SK-N-SH treated with all-trans-retinoic acid at 6 μM for 48 hours (cell line): Measurements from ENCODE around the gene PDF.

Source experiments
- ATAC-seq: fragments of 200-7000 bp; cut with Tn5 transposase; 3 replicates; pipeline ENCODE4 v1.9.1; 2020; ENCODE audit warnings: mild to moderate bottlenecking, moderate library complexity
- ARNTL ChIP-seq: fragments of 450-650 bp; formaldehyde crosslinking; IDR thresholded peaks from 2 replicates; pipeline ENCODE4 v1.5.0; 2020; ENCODE audit warnings: low read depth, mild to moderate bottlenecking, moderate library complexity, borderline replicate concordance
- BACH2 ChIP-seq: fragments of 250-450 bp; sonication (Bioruptor Pico); IDR thresholded peaks from 2 replicates; pipeline ENCODE4 v1.9.0; 2021; ENCODE audit warnings: mild to moderate bottlenecking, borderline replicate concordance
- ESRRG ChIP-seq: fragments of 250-450 bp; sonication (Bioruptor Pico); IDR thresholded peaks from 2 replicates; pipeline ENCODE4 v1.6.1; 2021; ENCODE audit warnings: mild to moderate bottlenecking
- GLIS3 ChIP-seq: fragments of 250-450 bp; sonication (Bioruptor Pico); IDR thresholded peaks from 2 replicates; pipeline ENCODE4 v1.5.0; 2020; ENCODE audit warnings: mild to moderate bottlenecking, moderate library complexity
- ISL1 ChIP-seq: fragments of 250-450 bp; sonication (Bioruptor Pico); IDR thresholded peaks from 2 replicates; pipeline ENCODE4 v2.1.2; 2022; ENCODE audit warnings: mild to moderate bottlenecking, moderate library complexity
- OSR1 ChIP-seq: fragments of 250-450 bp; sonication (Bioruptor Pico); IDR thresholded peaks from 2 replicates; pipeline ENCODE4 v1.8.0; 2022; ENCODE audit warnings: moderate library complexity, mild to moderate bottlenecking, inconsistent platforms
- PPARA ChIP-seq: fragments of 250-450 bp; sonication (Bioruptor Pico); IDR thresholded peaks from 2 replicates; pipeline ENCODE4 v1.5.0; 2020; ENCODE audit warnings: mild to moderate bottlenecking, borderline replicate concordance
- RARB ChIP-seq: fragments of 250-450 bp; sonication (Bioruptor Pico); IDR thresholded peaks from 2 replicates; pipeline ENCODE4 v1.8.0; 2021; ENCODE audit warnings: mild to moderate bottlenecking, moderate library complexity
- SNAI2 ChIP-seq: fragments of 250-450 bp; sonication (Bioruptor Pico); IDR thresholded peaks from 2 replicates; pipeline ENCODE4 v1.5.0; 2020; ENCODE audit warnings: mild to moderate bottlenecking, moderate library complexity
- ZFP30 ChIP-seq: fragments of 450-650 bp; formaldehyde crosslinking; IDR thresholded peaks from 2 replicates; pipeline ENCODE4 v1.5.0; 2022; ENCODE audit warnings: mild to moderate bottlenecking, moderate library complexity
- ZNF565 ChIP-seq: fragments of 450-650 bp; formaldehyde crosslinking; conservative IDR thresholded peaks from 2 replicates; pipeline ENCODE4 v1.5.0; 2020; ENCODE audit warnings: low read depth, mild to moderate bottlenecking, moderate library complexity
- ZNF70 ChIP-seq: fragments of 450-650 bp; formaldehyde crosslinking; IDR thresholded peaks from 2 replicates; pipeline ENCODE4 v1.5.0; 2020; ENCODE audit warnings: mild to moderate bottlenecking, moderate library complexity
- ZNF8 ChIP-seq: fragments of 450-650 bp; formaldehyde crosslinking; IDR thresholded peaks from 2 replicates; pipeline ENCODE4 v1.5.0; 2020; ENCODE audit warnings: mild to moderate bottlenecking, moderate library complexity
- TF ChIP-seq, protein P1 (sequence below): fragments of 250-450 bp; sonication (Bioruptor Pico); IDR thresholded peaks from 2 replicates; pipeline ENCODE4 v1.5.1; 2021; ENCODE audit warnings: mild to moderate bottlenecking, moderate library complexity
- TF ChIP-seq, protein P2 (sequence below): fragments of 250-450 bp; sonication (Bioruptor Pico); IDR thresholded peaks from 2 replicates; pipeline ENCODE4 v1.8.0; 2021; ENCODE audit warnings: low read depth, mild to moderate bottlenecking, moderate library complexity, borderline replicate concordance
- TF ChIP-seq, protein P3 (sequence below): fragments of 250-450 bp; sonication (Bioruptor Pico); IDR thresholded peaks from 2 replicates; pipeline ENCODE4 v1.5.1; 2020; ENCODE audit warnings: low read depth, mild to moderate bottlenecking, moderate library complexity
- TF ChIP-seq, protein P4 (sequence below): fragments of 250-450 bp; sonication (Bioruptor Pico); IDR thresholded peaks from 2 replicates; pipeline ENCODE4 v1.5.0; 2020; ENCODE audit warnings: mild to moderate bottlenecking, moderate library complexity
- TF ChIP-seq, protein P5 (sequence below): fragments of 250-450 bp; sonication (Bioruptor Pico); IDR thresholded peaks from 2 replicates; pipeline ENCODE4 v1.8.0; 2020; ENCODE audit warnings: mild to moderate bottlenecking, moderate library complexity, borderline replicate concordance

Gene PDF

DNA sequence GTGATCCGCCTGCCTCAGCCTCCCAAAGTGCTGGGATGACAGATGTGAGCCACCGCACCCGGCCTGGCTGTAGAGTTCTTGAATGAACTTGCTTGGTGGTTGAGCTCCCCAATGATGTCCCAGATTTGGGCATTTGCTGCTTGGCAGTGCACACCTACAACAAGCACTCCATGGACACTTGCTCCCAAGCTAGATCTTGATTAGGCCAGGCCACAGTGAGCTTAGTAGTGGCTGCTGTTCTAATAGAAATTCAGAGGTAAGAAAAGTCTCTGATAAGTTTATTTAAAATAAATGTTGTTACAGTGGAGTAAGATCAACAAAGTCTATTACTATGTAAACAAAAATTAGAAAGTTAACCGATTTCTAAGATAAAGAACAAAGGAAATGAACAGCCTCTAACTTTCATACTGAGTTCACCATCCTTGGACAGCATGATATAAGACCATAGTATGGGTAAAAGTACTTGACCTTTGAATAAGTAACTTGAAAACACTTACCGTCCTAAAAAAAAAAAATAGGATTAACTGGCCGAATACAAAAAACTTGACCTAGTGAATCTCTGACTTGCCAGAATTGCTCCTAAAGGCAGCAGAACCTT lies 20.2 kb upstream of the PDF start:
- ATAC-seq, result no peak
- TF ChIP-seq ISL1 (CRISPR knock-in tag), result no peak
- TF ChIP-seq SNAI2, result no peak
- no peak for TF ChIP-seq GLIS3
- TF ChIP-seq, protein P1, sequence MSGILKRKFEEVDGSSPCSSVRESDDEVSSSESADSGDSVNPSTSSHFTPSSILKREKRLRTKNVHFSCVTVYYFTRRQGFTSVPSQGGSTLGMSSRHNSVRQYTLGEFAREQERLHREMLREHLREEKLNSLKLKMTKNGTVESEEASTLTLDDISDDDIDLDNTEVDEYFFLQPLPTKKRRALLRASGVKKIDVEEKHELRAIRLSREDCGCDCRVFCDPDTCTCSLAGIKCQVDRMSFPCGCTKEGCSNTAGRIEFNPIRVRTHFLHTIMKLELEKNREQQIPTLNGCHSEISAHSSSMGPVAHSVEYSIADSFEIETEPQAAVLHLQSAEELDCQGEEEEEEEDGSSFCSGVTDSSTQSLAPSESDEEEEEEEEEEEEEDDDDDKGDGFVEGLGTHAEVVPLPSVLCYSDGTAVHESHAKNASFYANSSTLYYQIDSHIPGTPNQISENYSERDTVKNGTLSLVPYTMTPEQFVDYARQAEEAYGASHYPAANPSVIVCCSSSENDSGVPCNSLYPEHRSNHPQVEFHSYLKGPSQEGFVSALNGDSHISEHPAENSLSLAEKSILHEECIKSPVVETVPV (CRISPR knock-in tag), result no peak
- no peak for TF ChIP-seq BACH2
- no peak for TF ChIP-seq ZNF70 (CRISPR knock-in tag)
- no peak for TF ChIP-seq ESRRG (CRISPR knock-in tag)
- TF ChIP-seq ARNTL (CRISPR knock-in tag), result no peak
- TF ChIP-seq ZNF8, result no peak
- TF ChIP-seq, protein P2, sequence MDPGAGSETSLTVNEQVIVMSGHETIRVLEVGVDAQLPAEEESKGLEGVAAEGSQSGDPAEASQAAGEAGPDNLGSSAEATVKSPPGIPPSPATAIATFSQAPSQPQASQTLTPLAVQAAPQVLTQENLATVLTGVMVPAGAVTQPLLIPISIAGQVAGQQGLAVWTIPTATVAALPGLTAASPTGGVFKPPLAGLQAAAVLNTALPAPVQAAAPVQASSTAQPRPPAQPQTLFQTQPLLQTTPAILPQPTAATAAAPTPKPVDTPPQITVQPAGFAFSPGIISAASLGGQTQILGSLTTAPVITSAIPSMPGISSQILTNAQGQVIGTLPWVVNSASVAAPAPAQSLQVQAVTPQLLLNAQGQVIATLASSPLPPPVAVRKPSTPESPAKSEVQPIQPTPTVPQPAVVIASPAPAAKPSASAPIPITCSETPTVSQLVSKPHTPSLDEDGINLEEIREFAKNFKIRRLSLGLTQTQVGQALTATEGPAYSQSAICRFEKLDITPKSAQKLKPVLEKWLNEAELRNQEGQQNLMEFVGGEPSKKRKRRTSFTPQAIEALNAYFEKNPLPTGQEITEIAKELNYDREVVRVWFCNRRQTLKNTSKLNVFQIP (CRISPR knock-in tag), result no peak
- no peak for TF ChIP-seq ZFP30 (CRISPR knock-in tag)

DNA sequence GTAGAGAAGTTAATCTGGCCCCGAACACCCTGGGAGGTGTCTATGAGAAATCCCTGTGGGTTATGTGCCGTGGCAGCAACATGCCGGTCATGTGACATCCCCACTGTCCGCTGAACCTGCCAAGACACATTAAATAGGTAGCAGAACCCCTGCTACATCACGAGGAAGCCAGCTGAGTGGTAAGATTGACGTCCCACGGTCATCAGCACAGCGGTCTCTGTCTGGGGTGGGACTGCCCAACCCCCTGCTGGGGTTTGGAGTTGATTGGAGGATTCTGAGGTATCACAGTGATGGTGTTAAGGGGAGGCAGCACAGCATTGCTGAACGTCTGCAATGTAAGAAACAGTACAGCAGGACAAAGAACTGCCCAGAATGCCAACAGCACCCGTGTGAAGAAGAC lies 19.1 kb upstream of the PDF start:
- ATAC-seq, result no peak
- TF ChIP-seq, protein P2 (CRISPR knock-in tag), result no peak
- TF ChIP-seq ZFP30 (CRISPR knock-in tag), result no peak
- TF ChIP-seq GLIS3, result no peak
- no peak for TF ChIP-seq SNAI2
- TF ChIP-seq RARB (CRISPR knock-in tag), result no peak
- TF ChIP-seq ESRRG (CRISPR knock-in tag), result no peak
- TF ChIP-seq, protein P1 (CRISPR knock-in tag), result no peak
- TF ChIP-seq OSR1 (CRISPR knock-in tag), result no peak
- TF ChIP-seq, protein P3, sequence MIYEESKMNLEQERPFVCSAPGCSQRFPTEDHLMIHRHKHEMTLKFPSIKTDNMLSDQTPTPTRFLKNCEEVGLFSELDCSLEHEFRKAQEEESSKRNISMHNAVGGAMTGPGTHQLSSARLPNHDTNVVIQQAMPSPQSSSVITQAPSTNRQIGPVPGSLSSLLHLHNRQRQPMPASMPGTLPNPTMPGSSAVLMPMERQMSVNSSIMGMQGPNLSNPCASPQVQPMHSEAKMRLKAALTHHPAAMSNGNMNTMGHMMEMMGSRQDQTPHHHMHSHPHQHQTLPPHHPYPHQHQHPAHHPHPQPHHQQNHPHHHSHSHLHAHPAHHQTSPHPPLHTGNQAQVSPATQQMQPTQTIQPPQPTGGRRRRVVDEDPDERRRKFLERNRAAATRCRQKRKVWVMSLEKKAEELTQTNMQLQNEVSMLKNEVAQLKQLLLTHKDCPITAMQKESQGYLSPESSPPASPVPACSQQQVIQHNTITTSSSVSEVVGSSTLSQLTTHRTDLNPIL (CRISPR knock-in tag), result no peak
- TF ChIP-seq ZNF565 (CRISPR knock-in tag), result no peak
- no peak for TF ChIP-seq BACH2
- no peak for TF ChIP-seq ZNF8
- TF ChIP-seq, protein P4, sequence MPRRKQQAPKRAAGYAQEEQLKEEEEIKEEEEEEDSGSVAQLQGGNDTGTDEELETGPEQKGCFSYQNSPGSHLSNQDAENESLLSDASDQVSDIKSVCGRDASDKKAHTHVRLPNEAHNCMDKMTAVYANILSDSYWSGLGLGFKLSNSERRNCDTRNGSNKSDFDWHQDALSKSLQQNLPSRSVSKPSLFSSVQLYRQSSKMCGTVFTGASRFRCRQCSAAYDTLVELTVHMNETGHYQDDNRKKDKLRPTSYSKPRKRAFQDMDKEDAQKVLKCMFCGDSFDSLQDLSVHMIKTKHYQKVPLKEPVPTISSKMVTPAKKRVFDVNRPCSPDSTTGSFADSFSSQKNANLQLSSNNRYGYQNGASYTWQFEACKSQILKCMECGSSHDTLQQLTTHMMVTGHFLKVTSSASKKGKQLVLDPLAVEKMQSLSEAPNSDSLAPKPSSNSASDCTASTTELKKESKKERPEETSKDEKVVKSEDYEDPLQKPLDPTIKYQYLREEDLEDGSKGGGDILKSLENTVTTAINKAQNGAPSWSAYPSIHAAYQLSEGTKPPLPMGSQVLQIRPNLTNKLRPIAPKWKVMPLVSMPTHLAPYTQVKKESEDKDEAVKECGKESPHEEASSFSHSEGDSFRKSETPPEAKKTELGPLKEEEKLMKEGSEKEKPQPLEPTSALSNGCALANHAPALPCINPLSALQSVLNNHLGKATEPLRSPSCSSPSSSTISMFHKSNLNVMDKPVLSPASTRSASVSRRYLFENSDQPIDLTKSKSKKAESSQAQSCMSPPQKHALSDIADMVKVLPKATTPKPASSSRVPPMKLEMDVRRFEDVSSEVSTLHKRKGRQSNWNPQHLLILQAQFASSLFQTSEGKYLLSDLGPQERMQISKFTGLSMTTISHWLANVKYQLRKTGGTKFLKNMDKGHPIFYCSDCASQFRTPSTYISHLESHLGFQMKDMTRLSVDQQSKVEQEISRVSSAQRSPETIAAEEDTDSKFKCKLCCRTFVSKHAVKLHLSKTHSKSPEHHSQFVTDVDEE (CRISPR knock-in tag), result no peak

DNA sequence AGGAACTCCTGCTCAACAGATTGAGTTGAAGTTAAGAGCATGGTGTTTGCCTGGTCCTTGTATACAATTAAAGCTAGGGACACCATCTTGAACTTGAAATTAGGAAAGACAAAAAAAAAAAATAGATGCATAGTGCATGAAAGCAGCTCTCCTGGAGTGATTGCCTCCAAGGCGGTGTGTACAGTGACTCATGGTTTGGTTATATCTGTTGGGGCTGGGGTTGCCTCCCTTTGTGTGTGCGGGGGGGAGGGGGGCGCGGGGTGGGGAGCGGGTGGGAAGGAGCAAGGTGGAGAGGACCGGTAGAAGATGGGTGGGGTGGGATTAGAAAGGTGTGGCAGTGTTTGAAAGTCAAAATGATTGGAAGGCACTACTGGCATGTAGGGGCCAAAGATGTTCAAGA lies 17.8 kb upstream of the PDF start:
- ATAC-seq, result no peak
- TF ChIP-seq, protein P2 (CRISPR knock-in tag), result no peak
- TF ChIP-seq, protein P5, sequence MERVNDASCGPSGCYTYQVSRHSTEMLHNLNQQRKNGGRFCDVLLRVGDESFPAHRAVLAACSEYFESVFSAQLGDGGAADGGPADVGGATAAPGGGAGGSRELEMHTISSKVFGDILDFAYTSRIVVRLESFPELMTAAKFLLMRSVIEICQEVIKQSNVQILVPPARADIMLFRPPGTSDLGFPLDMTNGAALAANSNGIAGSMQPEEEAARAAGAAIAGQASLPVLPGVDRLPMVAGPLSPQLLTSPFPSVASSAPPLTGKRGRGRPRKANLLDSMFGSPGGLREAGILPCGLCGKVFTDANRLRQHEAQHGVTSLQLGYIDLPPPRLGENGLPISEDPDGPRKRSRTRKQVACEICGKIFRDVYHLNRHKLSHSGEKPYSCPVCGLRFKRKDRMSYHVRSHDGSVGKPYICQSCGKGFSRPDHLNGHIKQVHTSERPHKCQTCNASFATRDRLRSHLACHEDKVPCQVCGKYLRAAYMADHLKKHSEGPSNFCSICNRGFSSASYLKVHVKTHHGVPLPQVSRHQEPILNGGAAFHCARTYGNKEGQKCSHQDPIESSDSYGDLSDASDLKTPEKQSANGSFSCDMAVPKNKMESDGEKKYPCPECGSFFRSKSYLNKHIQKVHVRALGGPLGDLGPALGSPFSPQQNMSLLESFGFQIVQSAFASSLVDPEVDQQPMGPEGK (CRISPR knock-in tag), result no peak
- no peak for TF ChIP-seq ISL1 (CRISPR knock-in tag)
- no peak for TF ChIP-seq PPARA (CRISPR knock-in tag)
- TF ChIP-seq, protein P4 (CRISPR knock-in tag), result no peak
